GM12865 (cell line): ENCODE measurements around the gene RPL35A.

ENCODE experiments used
- DNase-seq: peaks from one replicate; pipeline ENCODE4 v3.0.0; 2010; ENCODE audit warnings: low read depth
- H3K4me3 ChIP-seq: 2 replicates; pipeline ENCODE4 v1.5.1; 2011; ENCODE audit warnings: mild to moderate bottlenecking, low read depth, low read length, control low read depth
- CTCF ChIP-seq: IDR thresholded peaks from 2 replicates; pipeline ENCODE4 v1.5.1; 2011; ENCODE audit warnings: low read length, control low read depth, low read depth, inconsistent platforms; ENCODE audit not compliant: insufficient read depth; ENCODE audit errors: missing control alignments

RPL35A gene

DNA sequence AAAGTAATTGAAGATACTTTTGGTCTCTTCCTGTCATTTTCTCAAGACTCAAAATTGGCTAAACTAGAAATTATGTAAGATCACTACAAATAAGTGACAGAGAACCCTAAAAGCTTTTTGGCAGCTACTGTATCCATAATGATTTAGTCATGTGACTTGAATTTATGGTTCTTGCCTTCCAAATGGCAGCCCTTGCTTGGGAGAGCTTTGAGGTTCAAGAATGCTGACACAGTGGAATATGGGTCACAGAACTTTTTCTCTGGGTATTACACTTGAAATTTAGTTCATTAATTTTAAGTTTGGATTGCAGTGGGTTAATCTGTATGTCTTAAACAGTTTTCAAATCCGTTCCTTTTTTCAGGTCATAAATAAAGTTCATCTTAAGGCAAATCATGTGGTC, 24.0 kb downstream of the RPL35A start:
- no peak for DNase-seq
- TF ChIP-seq CTCF = no peak
- H3K4me3 ChIP-seq = no peak overlapping the region

GRCh38 chr3:197975311-197975710, 25.3 kb downstream of the RPL35A start:
- no peak for DNase-seq
- H3K4me3 ChIP-seq = no peak overlapping the region
- no peak for TF ChIP-seq CTCF

DNA sequence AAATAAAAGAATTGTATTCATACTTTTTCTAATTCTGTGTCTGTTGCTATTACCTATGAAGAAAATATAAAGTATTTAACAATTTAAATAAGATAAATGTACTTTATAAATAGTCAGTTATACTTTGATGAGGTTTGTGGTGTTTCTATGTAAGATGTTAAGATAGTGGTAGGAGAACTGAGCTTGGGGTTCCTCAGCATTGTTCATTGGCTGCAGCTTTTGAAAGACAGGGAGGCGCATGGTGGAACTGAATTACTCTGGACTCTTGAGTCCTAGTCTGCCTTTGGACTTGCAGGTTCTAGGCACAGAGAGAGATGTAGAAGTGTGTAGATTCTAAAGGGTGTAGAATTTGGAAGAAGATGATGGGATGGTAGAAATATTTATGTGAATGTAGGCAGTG, 33.1 kb downstream of the RPL35A start:
- H3K4me3 ChIP-seq = no peak overlapping the region
- TF ChIP-seq CTCF = no peak
- DNase-seq = no peak

- TF ChIP-seq CTCF = no peak
- no peak overlapping the region for H3K4me3 ChIP-seq
- no peak for DNase-seq
Observed at GRCh38 chr3:197989651-197990050, 39.7 kb downstream of the RPL35A start.

DNA sequence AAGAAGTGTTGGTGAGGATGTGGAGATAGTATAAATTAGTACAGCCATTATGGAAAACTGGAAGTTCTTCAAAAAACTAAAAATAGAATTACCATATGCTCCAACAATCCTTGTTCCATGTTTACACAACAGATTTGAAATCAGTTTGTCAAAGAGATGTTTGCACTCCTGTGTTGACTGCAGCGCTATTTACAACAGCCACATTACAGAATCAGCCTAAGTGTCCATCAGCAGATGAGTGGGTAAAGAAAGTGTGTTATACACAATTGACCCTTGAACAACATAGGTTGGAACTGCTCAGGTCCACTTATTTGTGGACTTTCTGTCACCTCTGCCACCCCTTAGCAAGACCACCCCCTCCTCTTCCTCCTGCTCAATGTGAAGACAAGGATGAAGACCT, 44.7 kb downstream of the RPL35A start:
- DNase-seq = no peak
- no peak overlapping the region for H3K4me3 ChIP-seq
- TF ChIP-seq CTCF = no peak

- TF ChIP-seq CTCF = no peak
- H3K4me3 ChIP-seq = no peak overlapping the region
- no peak for DNase-seq
Observed at GRCh38 chr3:197996855-197997254, 46.9 kb downstream of the RPL35A start.

DNA sequence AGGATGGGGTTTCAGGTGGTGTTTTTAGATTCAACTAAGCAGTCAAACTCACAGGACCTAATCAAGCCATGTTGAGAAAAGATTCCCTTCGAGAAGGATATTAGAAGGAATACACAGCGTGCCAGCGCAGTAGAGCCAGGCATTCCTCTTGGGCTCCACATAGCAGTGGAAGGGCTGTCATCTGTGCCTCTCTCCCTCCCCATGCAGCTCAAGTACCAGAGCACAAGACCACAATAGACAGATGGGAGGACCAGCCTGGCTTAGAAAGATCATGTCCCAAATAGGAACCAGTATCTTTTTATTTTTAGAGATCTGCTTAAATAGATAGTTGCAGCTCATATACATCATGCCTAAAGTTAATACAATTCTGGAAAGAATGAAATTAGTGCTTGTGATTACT, 47.9 kb downstream of the RPL35A start:
- no peak overlapping the region for H3K4me3 ChIP-seq
- DNase-seq = no peak
- no peak for TF ChIP-seq CTCF
